Hematopoietic multipotent progenitor cell (in vitro differentiated cells): ENCODE measurements around the gene SIM1. TPM values are rescaled to one million over a fixed set of nuclear protein-coding genes. Genes with fewer than 3 reads are reported as not detected.

ENCODE experiments used
- DNase-seq, 3 donors: peaks; one replicate each; pipeline ENCODE4 v3.0.0-alpha.2; 2011 to 2015; ENCODE audit warnings: low read depth in 2 of 3, low spot score in 2 of 3
- total RNA-seq: library from RNA; depleted of rRNA; stranded (reverse); fragments of >200 nt; gene quantifications from one replicate; pipeline ENCODE4 v1.2.3, GENCODE V29; 2012

The SIM1 gene
- total RNA-seq, 1 donor = under 0.01 TPM

DNA sequence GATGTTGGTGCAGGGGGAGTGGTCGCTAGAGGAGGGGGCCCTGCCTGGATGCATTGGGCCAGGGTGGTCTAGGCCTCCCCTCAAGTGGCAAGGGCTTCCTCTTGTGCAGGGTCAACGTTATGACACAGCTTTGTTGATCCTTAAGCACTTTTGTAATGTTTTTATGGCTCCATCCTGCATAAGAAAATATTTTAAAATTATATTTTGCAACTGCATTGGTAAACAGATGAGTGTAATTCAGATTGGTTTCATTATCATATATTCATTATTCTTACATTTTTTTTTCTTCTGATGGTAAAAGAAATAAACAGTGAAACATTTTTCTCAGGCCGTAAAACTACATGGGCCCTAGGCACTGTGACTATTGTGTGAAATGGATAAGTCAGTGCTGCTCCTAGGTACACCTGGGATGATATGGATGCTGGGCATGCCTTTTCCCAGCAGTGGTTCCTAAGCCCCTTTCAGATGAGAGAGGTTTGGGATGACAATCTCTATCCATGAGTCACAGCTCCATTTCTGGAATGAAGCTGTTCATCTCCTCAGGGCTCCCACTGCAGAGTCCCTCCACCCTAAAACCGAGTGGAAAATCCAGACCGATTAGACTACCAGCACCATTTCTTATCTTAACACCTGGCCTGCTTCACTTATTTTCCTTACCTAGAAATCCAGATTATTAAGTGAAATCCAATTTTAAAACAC lies 5.8 kb upstream of the SIM1 start:
- no peak for DNase-seq

DNA sequence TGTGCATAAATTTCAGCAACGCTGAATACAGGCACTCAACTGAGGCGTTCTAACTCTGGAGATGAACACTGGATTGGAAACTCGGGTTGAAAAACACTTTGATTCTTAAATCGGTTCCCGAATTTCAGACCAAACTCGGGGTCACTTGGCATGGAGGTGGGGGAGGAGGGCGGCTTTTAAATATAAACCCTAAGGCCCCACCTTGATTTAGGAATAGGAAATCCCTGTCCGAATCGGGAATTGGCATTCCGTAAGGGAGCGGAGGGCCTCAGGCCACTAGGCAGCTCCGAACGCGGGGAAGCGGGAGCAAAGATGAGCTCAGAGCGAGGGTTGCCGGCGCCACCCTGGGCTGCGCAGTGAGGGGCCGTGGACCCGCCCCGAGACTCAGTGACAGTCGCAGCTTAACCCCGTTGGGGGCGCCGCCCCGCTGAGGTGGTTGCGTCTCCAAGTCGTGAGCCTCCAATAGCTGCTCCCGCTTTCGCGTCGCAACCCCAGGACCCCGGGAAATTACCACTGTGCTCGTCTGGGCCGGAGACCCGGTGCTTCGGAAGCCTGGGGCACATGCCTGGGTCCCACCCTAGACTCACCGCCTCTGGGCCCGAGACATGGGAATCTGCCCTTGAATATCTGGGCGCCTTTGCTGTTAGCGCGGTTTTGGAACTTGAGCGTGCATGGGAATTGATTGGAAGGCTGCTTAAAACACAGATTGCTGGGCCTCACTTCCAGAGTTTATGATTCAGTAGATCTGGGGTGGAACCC lies 4.6 kb upstream of the SIM1 start:
- no peak for DNase-seq

DNA sequence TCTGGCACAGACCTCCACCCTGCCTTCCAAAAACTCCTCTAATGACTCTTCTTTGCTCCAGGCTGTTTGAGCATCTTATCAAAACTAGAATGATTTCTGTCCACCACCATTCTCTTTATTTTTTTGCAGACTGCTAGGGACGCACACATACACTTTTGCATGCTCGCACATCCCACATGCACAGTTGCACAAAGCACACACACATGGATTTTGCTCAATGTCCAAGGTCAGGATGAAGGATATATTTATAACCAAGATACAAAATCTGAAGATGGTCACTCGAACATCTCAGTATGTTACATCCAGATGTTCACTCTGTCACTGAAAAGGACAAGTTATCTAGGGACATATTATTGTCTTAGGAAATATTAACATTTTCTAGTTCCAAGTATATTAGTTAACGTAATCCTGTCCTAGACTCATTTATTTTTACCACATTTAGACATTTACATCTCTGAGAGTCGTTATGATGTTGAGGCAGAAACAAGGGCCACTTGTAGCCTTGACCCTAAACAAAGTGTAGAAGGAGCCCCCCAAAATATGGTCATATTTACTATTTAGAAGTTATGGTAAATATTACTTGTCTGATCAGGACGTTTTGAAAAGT lies 3.4 kb upstream of the SIM1 start:
- DNase-seq = no peak

DNA sequence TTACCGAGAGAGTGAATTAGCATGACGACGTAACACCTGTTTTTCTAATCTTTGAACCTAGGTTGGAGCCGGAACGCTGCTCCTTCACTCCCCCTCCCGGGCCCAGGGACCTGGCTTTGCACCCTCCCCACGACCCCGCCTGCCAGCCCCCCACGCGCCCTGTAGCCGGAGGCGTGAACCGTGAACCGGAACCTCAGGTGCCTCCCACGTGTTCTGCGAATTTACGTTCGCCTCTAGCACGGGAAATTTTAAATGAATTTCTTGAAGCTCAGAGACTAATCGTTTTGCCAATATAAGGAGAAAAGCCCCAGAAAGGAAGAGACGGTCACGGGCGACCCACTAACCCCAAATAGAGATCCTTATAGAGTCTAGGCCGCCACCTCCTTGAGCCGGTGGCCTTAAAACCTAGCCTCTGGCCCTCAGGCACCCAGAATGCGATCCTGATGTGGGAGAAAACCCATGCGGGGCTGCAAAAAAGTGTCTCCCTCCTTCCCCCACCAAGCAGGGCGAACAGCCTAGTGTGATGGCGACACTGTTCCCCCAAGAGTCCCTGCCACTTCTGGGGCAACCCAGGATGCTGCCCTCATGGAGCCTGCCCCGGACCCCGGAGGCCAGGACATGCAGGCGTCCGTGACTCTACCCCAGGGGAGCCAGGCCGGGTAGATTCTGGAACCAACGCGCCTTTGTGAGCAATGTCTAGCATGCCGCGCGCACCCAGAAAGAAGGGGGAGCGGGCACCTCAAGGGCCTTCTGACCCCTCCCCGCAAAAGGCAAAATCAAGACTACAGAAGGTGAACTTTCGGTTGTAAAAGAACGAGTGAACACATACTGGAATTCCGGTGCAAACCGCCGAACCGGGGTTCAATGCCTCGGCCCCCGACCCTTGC lies 2.7 kb upstream of the SIM1 start:
- DNase-seq = no peak

DNA sequence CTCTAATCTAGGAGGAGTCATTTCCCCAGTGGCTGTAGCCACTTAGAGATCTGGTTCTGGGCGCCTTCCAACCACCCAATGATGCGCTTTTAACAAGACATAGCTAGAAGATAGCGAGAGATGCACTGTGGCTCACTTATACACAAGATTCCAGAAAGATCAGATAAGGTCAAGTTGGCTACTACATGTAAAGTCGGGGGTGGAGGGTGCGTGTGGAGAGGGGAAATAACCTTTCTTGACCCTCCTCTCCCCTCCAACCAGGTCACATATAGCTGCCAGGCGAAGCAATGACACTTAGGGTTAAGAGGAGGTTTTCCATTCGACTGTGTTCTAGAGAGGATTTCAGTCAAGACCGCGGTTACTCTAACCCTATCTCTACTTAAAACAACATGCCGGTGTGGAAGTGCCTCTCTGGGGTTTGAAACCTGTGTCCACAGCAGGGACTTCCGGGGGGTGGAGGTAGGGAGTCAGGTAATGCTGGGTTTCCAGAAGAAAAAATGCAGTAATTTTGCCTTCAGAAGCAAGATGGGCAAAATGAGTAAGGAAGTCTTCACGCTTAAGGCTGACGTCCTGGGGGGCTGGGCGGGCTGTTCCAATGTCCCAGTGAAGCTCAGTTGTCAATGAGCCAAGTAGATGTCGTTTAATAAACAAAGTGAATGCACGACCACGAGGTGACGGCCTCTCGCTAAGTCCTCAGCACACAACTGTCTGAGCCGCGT lies 1.8 kb upstream of the SIM1 start:
- DNase-seq = no peak

DNA sequence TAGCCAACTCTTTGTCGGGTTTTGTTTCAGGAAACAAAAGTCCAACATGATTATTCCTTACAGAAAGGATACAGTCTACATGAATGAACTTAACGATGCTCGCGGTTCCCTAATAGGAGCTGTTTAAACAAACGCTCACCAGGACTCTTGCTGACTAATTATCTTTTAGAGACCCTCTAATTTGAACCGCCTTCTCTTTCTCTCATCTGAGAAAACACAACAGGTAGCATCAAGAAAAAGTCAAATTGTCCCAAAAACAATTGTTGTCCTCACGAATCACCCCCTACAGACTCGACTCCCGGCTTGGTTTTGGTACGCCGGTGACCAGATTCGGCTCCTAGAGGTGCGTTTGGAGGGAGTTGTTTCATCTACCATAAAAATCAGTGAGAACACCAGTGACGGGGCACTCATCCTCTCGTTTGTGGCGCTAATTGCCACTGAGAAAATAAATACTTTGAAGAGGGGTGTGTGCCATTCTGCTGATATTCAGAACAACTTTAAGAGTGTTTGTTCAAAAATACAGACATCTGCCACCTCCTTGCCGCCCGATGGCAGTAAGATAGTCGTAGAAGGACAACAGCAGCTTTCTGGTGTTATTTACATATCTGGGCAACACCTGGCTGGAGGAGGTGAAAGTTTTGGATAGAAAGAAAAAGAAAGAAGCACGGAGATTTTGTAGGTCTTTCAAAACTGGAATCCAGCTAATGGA lies 1.1 kb upstream of the SIM1 start:
- no peak for DNase-seq

DNA sequence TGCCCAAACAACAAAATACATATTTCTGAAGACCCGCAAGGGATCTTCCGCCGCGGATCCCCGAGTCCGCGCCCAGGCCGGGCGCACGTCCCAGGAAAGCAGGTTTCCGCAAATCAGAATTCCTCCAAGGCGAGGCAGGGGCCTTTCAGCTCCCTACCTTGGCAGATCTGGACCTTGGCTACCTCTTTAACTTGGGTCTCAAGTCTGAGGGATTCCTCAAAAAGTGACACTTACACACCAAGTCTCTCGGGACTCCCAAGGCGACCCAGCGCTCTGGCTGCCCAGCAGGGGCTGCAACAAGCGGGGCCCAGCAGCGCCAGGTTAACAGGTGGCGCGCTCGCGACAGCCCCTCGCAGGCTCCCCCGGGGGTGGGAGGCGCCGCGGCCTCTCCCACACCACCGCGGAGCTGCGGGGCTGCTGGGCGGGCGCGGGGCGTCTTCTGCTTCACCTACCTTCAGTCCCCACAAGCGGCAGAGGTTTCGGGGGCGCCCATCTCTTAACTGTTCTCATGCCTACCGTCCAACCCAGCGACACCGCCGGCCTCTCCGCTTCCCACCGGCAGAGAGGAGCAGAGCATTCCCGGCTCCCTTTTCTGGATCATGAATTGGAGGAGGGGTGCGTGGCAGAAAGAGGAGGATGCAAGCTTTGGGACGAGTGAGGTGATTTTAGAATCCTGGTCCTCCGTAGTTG lies 414 bp downstream of the SIM1 start:
- DNase-seq = no peak

DNA sequence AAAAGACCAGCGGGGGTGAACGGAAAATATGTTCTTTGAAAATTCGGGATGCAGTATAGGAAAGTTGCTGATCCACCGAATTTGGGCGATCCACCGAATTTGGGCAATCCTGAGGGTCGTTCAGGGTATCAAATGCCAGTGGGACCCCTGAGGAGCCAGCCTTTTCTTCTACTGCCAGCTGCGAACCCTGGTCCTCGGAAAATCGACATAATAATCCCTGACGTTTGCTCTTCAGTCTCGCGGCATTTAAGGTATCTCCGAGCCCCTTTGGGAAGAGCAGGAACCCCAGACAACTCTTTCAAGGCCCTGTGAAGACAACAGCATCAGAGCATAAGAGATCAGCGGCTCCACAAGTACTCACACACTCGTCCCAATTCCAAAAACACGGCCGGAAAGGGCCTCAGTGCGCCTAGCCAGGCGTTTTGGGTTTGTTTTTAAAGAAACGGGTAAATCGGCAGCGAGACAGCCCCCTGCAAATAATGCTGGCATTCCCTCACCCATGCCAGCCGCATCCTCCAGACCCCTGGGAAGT lies 1.0 kb downstream of the SIM1 start:
- no peak for DNase-seq

DNA sequence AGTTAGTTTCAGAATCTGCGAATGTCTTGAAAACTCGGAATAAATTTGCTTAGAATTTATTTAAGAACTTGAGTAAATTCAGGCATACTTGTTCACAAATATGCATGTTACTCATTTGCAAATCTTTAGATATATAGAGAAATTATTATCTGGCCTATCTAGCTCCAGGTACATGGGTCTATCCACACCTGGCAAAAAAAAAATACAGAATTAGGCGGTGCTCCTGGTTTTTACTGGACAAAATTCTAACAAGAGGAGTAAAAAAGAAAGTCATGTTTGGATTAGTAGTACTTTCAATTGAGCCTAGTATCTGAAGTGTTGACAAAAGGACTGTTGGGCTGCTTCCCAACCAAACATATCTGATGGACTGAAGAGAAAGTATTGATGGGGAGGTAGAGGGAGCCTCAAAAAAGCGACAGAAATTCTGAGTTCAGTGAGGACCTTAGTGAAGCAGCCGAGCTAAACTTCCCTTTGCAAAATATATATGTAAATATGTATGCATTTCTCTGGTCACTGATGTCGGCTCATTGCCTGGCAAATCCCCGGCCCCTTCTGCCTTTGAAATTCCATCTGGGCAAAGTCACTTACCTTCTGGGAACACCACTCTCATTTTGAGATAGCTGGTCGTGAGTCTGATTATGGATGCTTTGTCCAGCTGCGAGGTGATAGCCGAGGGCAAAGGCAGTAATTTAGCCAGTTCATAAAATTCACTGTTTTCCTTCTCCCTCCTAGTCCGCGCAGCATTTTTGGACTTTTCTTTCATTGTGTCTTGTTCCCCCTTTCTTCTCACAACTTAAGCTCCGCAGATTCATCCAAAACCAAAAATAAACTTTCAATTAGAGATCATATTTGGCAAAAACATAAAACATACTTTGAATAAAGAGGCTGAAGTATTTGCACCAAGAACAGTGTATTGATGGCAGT lies 1.8 kb downstream of the SIM1 start:
- DNase-seq = no peak

DNA sequence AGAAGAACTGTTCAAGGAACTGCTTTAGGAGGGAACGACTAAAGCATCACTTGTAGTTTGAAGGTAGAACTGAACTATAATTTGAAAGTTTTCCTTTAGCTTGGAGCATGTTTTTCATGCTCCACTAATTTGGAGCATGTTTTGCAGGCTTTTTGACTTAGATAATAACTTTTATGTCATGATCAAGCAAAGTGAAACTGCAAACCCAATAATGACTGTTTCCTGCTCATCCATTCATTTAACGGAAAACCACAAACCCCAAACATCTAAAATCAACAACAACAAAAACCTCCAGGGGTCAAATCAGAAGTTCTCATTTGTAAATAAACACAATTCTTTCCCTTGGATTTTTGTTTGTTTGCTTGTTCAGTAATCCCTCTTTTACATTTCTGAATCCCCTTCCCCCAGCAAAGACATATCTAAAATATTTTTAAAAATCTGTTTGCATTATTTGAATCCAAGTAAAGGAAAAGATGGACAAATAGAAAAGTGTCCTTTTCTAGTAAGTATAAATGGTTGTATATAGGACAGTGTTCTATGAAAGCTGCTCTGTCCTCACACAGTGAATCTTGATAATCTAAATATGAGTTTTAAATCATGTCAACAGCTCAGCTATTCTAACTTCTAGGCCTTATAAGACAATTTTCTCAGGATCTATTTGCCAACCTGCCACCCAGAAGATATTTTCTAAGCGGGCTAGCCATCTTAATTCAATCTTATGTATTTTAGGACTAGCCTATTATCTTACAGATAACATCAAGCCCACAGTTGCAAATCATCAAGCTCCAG lies 2.6 kb downstream of the SIM1 start:
- no peak for DNase-seq

DNA sequence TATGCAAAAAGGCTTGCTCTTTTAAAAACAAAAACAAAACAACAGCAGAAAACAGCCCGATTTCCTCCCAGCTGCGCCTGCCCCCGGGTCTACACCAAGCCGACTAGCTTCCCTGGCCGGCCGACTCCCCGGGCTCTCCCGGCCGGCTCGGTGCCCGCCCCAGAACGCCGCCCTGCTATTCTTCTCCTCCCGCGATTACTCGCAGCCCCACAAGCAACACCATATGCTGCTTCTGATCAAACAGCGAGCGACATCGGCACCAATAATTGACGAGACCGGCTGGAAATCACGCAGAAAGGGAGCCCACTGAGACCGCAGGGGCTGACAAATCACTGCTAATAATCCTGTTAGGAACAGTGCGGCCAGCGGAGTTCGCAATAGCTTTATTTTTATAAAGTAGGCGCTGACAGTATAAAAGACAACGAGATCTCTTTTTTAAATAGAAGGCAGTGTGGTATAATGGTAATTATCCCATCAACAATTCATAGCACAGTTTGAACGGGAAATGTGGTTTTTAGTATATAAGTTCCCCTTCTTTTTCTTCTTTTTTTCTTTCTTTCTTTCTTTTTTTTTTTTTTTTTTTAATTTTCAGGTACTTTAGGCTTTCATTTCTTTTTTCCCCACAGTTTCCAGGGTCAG lies 3.3 kb downstream of the SIM1 start:
- no peak for DNase-seq

DNA sequence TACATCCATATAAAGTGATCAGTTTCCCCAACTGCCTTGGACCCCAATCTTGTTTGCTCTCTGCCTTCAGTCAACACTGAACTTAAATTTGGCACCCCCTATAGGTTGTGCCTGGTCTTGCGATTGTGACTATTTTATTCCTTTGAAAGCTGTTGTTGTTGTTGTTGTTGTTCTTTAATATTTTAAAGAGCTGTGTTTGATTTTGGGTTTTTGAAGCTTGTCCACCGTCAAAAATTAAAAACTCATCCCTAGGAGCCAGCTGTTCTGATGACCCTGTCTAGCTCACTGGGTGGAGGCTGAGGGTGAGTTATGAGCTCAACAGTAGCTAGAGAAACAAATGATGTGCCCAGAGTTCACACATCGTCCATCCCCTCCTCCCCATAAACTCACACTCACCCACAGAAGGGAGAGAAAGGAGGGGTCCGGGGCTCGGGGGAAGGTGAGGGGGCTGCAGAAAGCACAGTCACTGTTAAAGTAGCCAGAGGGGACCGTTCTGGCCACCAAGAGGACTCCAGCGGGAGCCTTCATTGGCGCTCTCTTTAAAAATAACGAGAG lies 4.0 kb downstream of the SIM1 start:
- DNase-seq = no peak

DNA sequence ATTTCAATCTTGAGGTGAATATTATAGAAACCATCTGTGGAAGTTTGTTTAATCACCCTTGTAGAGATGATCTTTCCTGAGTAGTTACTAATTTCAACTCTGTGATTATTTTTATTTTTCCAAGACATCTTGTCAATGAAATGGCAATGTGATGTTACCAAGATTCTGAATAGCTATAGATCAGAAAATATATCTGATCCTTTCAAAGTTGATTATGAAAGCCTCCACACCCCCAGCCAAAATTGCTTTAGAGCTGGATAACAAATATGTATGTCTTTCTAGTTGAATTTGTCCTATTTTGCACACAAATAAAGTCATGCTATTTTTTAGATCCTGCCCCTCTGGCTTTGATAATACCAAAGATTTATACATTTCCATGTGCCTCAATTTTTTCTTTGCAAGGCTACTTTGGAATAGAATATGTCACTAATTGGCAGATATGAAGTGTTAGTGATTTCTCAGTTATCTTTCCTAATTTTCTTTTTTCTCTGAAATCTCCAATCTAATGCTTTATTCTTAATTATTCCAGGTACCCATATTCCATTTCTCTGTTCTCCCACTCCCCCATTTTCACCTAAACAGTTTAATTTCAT lies 5.0 kb downstream of the SIM1 start:
- DNase-seq = no peak

DNA sequence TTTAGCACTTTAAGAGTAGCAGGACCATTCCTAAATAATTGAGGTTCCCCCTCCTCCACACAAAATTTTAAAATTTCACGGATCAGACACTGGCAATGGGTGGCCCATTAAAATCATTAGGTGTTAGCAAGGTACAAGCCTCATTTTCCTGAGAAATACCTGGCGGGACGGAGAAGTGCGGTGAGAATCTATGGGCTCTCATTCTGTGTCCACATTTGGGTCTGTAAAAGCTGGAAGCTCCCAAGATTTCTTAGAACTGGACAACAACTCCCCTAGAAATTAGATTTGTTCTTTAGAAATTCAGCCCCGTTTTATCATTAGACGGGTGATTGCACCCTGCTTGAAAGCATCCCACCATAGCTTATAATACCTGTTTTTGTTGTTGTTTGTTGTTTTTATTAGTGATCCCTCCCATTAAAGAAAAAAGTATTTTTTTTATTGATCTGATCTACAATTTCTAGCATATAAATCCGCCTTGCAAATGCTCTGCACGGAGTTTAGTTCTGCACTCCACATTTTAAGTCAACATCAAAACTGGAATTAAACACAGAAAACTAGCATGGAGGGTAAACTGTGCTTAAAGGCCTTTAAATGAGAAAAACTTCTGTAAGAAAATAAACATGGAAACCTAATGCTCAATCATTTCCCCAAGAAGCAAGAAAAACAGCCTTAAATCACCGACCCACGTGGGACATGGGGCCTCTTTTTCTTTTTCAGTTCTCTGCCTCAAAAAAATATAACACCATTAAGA lies 5.7 kb downstream of the SIM1 start:
- DNase-seq = no peak

DNA sequence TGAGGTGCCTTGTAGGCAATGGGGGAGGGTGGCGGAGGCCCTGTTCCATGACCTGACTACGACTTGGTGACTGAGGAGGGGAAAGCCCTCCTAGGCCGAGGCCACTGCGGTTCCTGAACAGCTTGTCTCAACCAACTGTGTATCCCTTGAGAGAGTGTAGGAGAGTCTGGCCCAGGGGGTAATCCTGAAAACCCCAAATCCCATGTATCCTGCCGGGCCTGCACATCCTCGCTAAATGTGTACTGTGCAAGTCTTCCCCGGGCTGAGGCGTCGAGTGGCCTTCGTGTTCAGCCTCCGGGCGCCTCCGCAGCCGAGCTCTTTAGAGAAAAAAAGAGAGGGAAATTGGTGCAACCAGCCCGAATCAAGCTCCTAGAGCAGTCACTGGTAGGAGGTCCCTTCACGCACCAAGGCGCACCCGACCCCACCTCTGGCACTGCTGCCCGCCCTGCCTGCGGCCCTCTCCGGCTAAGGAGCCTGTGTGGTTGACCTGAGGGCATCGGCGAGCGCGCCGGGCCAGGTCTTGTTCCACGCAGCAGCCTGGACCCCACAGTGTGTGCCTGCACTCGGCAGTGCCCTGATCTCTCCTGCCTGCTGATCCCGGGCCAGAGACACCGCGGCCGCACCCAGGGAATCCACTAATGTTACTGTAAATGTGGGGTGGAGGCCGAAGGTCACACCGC lies 7.3 kb downstream of the SIM1 start:
- DNase-seq = no peak
